Naive B cell (primary cell): ENCODE data around the gene MRPS18A. TPM values are rescaled to one million over a fixed set of nuclear protein-coding genes. Genes with fewer than 3 reads are reported as not detected.

Source experiments
- ATAC-seq, 2 donors: fragments of 150-1000 bp; cut with Tn5 transposase; 2 replicates each; pipeline ENCODE4 v1.10.0; 2021; ENCODE audit warnings: low read depth in 2 of 2, mild to moderate bottlenecking in 2 of 2, moderate library complexity in 2 of 2
- DNase-seq: peaks from one replicate; pipeline ENCODE4 v3.0.0; 2022
- H3K27ac Mint-ChIP-seq, 6 donors: one replicate each; pipeline ENCODE4 v1.8.0; 2020 to 2022; ENCODE audit warnings: mild to moderate bottlenecking in 6 of 6, mixed read lengths in 6 of 6, moderate library complexity in 5 of 6, inconsistent platforms in 2 of 6
- H3K27me3 Mint-ChIP-seq, 3 donors: one replicate each; pipeline ENCODE4 v1.8.0; 2021 to 2022; ENCODE audit warnings: mixed read lengths in 3 of 3, mild to moderate bottlenecking in 1 of 3
- H3K36me3 Mint-ChIP-seq, 2 donors: one replicate each; pipeline ENCODE4 v1.8.0; 2020 to 2022; ENCODE audit warnings: mixed read lengths in 2 of 2, inconsistent platforms in 1 of 2, mild to moderate bottlenecking in 1 of 2
- H3K4me1 Mint-ChIP-seq, 3 donors: one replicate each; pipeline ENCODE4 v1.8.0; 2020 to 2022; ENCODE audit warnings: mixed read lengths in 3 of 3, inconsistent platforms in 1 of 3, mild to moderate bottlenecking in 1 of 3, moderate library complexity in 1 of 3
- H3K4me3 Mint-ChIP-seq, 8 donors: one replicate each; pipeline ENCODE4 v1.8.0; 2020 to 2022; ENCODE audit warnings: mild to moderate bottlenecking in 8 of 8, mixed read lengths in 8 of 8, moderate library complexity in 8 of 8, inconsistent platforms in 2 of 8
- H3K9me3 Mint-ChIP-seq, 7 donors: one replicate each; pipeline ENCODE4 v1.8.0; 2020 to 2022; ENCODE audit warnings: mixed read lengths in 7 of 7, mild to moderate bottlenecking in 5 of 7, inconsistent platforms in 2 of 7, moderate library complexity in 1 of 7
- polyA plus RNA-seq, 6 donors: library from polyadenylated mRNA; unstranded; fragments of 300-500 nt; fragmentation: Illumina TruSeq; gene quantifications; one replicate each; pipeline ENCODE4 v1.2.3, GENCODE V29; 2021; ENCODE audit warnings: low read depth in 6 of 6

The MRPS18A gene
- polyA plus RNA-seq, 6 donors from 2014 or later, result 61.1 to 91.0 (median 80.1) TPM

DNA sequence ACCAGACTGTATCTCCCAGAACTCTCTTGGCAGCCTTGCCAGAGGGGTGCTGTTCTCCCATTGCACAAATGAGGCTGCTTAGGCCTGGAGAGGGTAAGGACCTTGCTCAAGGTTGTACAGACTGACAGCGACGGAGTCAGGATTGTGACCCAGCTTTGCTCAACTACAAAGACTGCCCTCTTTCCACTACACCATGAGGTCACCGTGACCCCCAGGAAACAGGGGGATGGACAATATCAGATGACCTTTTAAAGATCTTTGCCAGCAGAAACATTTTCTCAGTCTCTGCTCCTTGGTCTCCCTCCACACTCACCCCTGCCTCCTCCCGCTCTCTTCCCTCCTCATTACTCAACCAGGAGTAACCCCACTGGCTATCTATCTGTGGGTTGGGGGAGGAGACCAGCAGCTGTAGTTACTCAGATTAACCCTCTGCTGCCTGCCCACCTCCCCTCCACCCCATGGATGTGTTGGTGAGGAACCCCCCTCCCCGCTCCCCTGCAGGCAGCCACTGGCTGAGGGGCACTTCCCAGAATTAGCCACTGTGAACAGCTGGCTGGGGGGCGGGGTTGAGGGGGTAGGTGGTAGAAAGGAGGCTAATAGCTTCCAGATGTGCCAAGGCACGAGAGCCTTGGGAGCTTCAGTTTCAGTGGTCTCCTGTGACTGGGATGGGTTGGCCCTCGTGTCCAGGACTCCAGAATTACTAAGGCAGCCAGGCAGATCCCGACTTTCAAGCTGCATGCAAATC is 26.9 kb upstream of the MRPS18A start:
- peak overlapping the region; percentile 64 to 98 (median 86) for H3K27ac Mint-ChIP-seq
- peaks cover 17 to 22% (median 19%) of the 10 kb centered on the region in 3 donors for H3K27me3 Mint-ChIP-seq
- H3K4me3 Mint-ChIP-seq, result peak overlapping the region; percentile 24 to 76 (median 51)
- DNase-seq, result no peak
- ATAC-seq, result peak; percentile 8 to 31
- H3K4me1 Mint-ChIP-seq, result peaks cover 46 to 62% (median 51%) of the 10 kb centered on the region in 3 donors
- H3K36me3 Mint-ChIP-seq, result no peaks in the 10 kb centered on the region
- peaks cover 0 to 2% (median 0%) of the 10 kb centered on the region in 7 donors for H3K9me3 Mint-ChIP-seq

DNA sequence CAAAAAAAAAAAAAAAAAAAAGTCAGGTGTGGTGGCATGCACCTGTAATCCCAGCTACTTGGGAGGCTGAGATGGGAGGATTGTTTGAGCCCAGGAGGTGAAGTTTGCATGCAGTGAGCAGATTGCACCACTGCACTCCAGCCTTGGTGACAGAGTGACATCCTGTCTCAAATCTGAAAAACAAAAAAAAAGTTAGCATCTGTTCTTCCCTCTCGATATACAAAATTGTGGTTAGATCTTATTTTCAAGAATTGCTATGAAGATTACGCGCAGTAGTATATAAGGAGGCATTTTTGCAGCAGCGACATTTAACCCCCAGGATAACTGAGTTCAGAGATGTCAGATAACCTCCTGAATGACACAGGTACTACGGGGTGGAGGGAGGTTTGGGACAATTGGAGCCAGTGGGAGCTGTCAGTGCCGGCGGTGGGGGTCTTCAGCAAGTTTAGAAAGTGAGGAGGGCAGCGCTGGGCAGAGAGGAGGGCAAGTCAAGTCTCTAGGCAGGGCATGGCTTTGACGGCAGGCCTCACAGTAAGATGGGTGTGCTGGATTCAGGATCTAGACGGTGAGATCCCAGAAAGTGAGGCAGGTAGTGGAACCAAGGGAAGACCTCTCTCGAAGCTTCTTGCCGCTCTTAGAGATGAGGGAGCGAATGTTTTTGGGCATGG is 26.2 kb upstream of the MRPS18A start:
- H3K27me3 Mint-ChIP-seq, result peaks cover 17 to 22% (median 19%) of the 10 kb centered on the region in 3 donors
- peak; percentile 31 for DNase-seq
- peaks cover 46 to 62% (median 51%) of the 10 kb centered on the region in 3 donors for H3K4me1 Mint-ChIP-seq
- peak overlapping the region; percentile 64 to 98 (median 86) for H3K27ac Mint-ChIP-seq
- peak; percentile 23 to 32 for ATAC-seq
- peaks cover 0 to 2% (median 0%) of the 10 kb centered on the region in 7 donors for H3K9me3 Mint-ChIP-seq
- H3K4me3 Mint-ChIP-seq, result peak overlapping the region; percentile 7 to 75 (median 39)
- H3K36me3 Mint-ChIP-seq, result no peaks in the 10 kb centered on the region

DNA sequence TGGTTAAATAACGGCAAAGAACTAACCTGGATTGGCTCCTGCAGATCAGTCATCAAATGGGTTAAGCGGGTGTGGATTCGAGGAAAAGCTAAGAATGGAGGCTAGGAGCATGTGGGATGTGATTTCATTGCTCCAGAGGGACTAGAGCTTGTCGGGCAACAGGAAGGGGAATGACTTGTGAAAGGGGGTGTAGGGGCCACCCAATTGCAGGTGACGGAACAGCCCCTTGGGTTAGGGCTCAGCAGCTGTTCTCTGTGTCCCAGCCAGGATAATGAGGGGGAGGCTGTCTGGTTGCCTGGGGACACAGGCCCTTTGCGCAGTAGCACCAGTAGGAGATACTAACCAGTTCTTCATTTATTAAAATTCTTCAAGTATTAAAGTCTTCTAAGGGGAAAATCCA is 25.0 kb upstream of the MRPS18A start:
- ATAC-seq, result no peak
- DNase-seq, result no peak
- Mint-ChIP-seq H3K9me3 (peaks cover 0 to 2% (median 0%) of the 10 kb centered on the region in 7 donors), H3K27me3 (peaks cover 12 to 20% (median 16%) of the 10 kb centered on the region in 3 donors), H3K4me3 (peak overlapping the region in 1 of 8 donors; percentile 61), H3K4me1 (peaks cover 38 to 58% (median 49%) of the 10 kb centered on the region in 3 donors), H3K36me3 (no peaks in the 10 kb centered on the region), H3K27ac (peak overlapping the region in 4 of 6 donors; percentile 42 to 92 (median 71))

- Mint-ChIP-seq H3K4me1 (peaks cover 40 to 61% (median 46%) of the 10 kb centered on the region in 3 donors), H3K27me3 (peaks cover 12 to 16% (median 15%) of the 10 kb centered on the region in 3 donors), H3K9me3 (peaks cover 0 to 2% (median 0%) of the 10 kb centered on the region in 7 donors), H3K27ac (peak overlapping the region in 1 of 6 donors; percentile 66), H3K36me3 (no peaks in the 10 kb centered on the region), H3K4me3 (no peak overlapping the region)
- DNase-seq (no peak), ATAC-seq (no peak)
Observed at GRCh38 chr6:43710576-43710975, 23.0 kb upstream of the MRPS18A start.

DNA sequence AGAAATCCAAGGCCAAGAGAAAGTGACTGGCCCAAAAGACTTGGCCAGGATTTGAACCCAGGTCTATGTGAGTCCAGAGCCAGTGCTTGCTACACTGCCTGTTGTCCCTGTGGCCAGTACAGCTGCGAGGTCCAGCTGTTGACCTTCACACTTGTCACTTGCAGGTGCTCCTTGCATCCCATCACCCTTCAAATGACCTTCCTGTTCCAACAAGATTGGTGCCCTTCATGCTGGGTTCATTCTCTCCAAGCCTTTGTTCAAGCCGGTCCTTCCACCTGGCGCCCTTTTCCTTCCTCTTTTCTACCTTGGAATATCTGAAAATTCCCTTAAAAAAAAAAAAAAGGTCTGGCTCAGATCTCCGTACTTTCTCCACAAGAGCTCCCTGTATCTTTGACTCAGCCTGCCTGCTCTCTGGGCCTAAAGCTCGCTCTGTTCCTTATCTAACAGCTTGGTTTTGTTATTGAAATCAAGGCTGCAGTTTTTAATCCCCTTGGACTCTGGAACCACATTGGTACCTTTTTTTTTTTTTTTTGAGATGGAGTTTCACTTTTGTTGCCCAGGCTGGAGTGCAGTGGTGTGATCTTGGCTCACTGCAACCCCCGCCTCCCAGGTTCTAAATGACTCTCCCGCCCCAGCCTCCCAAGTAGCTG is 22.2 kb upstream of the MRPS18A start:
- H3K4me1 Mint-ChIP-seq, result peaks cover 42 to 60% (median 43%) of the 10 kb centered on the region in 3 donors
- H3K27ac Mint-ChIP-seq, result peak overlapping the region in 2 of 6 donors; percentile 33 to 69
- peaks cover 0 to 2% (median 0%) of the 10 kb centered on the region in 7 donors for H3K9me3 Mint-ChIP-seq
- ATAC-seq, result no peak
- peaks cover 12 to 16% (median 15%) of the 10 kb centered on the region in 3 donors for H3K27me3 Mint-ChIP-seq
- peak overlapping the region in 1 of 8 donors; percentile 51 for H3K4me3 Mint-ChIP-seq
- no peaks in the 10 kb centered on the region for H3K36me3 Mint-ChIP-seq
- no peak for DNase-seq

DNA sequence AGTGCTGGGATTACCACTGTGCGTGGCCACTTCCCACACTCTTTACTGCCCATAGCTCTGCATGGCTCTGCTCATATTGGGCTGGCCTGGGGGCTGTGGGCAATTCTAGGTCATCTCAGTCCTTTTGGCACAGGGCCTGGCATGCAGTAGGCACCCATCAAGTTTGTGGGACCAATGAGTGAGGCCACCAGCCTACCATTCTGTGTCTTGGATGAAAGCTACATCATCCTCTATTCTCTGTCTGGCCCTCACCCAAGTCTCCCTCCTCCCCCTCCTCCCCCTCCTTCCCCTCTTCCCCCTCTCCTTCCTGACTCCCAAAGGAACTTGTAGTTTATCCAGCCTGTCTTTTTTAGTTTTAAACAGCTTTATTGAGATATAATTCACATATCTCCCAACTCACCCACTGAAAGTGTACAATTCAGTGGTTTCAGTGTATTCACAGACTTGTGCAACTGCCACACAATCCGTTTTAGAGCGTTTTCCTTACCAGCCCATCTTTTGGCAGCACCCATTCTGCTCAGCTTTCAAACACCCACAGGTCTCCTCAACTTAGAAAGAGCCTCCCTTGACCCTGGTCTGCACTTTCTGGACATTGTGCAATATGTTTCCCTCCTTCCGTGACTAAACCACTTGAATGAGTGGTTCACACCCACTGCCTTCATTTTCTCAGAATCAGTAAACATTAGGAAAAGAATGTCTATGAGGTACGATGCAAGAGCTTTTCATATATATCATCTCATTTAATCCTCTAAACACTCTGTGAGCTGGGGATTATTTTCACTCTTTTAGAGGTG is 21.5 kb upstream of the MRPS18A start:
- Mint-ChIP-seq H3K4me1 (peaks cover 40 to 60% (median 42%) of the 10 kb centered on the region in 3 donors), H3K4me3 (no peak overlapping the region), H3K27ac (peak overlapping the region in 2 of 6 donors; percentile 69 to 81), H3K9me3 (peaks cover 0 to 2% (median 0%) of the 10 kb centered on the region in 7 donors), H3K27me3 (peaks cover 12 to 16% (median 15%) of the 10 kb centered on the region in 3 donors), H3K36me3 (no peaks in the 10 kb centered on the region)
- ATAC-seq, result no peak
- DNase-seq, result no peak

- ATAC-seq (no peak), DNase-seq (no peak)
- Mint-ChIP-seq H3K27me3 (peaks cover 12 to 16% (median 16%) of the 10 kb centered on the region in 3 donors), H3K27ac (peak overlapping the region in 1 of 6 donors; percentile 56), H3K4me1 (peaks cover 40 to 62% (median 43%) of the 10 kb centered on the region in 3 donors), H3K4me3 (peak overlapping the region in 1 of 8 donors; percentile 29), H3K9me3 (peaks cover 0 to 2% (median 0%) of the 10 kb centered on the region in 7 donors), H3K36me3 (no peaks in the 10 kb centered on the region)
Observed at GRCh38 chr6:43707767-43708166, 20.2 kb upstream of the MRPS18A start.

- DNase-seq (no peak), ATAC-seq (no peak)
- Mint-ChIP-seq H3K27me3 (peaks cover 16 to 21% (median 17%) of the 10 kb centered on the region in 3 donors), H3K9me3 (peaks cover 0 to 2% (median 0%) of the 10 kb centered on the region in 7 donors), H3K27ac (peak overlapping the region in 1 of 6 donors; percentile 33), H3K36me3 (no peaks in the 10 kb centered on the region), H3K4me3 (peak overlapping the region in 1 of 8 donors; percentile 25), H3K4me1 (peaks cover 39 to 62% (median 44%) of the 10 kb centered on the region in 3 donors)
Observed at GRCh38 chr6:43707269-43707668, 19.7 kb upstream of the MRPS18A start.

GRCh38 chr6:43706788-43707187 is 19.2 kb upstream of the MRPS18A start:
- H3K27ac Mint-ChIP-seq, result peak overlapping the region in 2 of 6 donors; percentile 72 to 77
- peaks cover 36 to 57% (median 41%) of the 10 kb centered on the region in 3 donors for H3K4me1 Mint-ChIP-seq
- no peaks in the 10 kb centered on the region for H3K36me3 Mint-ChIP-seq
- peaks cover 14 to 21% (median 19%) of the 10 kb centered on the region in 3 donors for H3K27me3 Mint-ChIP-seq
- no peak for ATAC-seq
- peak overlapping the region in 2 of 8 donors; percentile 25 to 38 for H3K4me3 Mint-ChIP-seq
- no peak for DNase-seq
- H3K9me3 Mint-ChIP-seq, result peaks cover 0 to 2% (median 0%) of the 10 kb centered on the region in 7 donors

DNA sequence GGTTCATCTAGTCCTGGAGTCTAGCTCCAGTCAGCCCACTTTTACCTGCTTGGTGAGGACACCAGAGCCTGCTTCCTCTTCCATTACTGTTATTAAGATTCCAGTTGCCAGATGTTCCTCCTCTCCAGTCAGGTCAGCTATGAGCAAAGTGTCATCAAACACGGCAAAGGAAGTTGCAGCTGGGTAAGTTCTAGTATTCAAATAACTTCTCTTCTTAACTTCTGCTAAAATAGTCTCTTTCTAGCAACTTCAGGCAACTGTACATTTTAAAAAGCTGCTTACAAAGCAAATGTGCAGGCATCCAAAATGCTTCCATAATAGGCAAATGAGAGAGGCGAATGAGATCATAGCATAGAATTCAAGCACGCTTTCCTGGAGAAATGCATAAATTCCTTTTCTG is 18.4 kb upstream of the MRPS18A start:
- Mint-ChIP-seq H3K4me3 (peak overlapping the region in 6 of 8 donors; percentile 10 to 71 (median 53)), H3K27me3 (peaks cover 11 to 19% (median 17%) of the 10 kb centered on the region in 3 donors)

DNA sequence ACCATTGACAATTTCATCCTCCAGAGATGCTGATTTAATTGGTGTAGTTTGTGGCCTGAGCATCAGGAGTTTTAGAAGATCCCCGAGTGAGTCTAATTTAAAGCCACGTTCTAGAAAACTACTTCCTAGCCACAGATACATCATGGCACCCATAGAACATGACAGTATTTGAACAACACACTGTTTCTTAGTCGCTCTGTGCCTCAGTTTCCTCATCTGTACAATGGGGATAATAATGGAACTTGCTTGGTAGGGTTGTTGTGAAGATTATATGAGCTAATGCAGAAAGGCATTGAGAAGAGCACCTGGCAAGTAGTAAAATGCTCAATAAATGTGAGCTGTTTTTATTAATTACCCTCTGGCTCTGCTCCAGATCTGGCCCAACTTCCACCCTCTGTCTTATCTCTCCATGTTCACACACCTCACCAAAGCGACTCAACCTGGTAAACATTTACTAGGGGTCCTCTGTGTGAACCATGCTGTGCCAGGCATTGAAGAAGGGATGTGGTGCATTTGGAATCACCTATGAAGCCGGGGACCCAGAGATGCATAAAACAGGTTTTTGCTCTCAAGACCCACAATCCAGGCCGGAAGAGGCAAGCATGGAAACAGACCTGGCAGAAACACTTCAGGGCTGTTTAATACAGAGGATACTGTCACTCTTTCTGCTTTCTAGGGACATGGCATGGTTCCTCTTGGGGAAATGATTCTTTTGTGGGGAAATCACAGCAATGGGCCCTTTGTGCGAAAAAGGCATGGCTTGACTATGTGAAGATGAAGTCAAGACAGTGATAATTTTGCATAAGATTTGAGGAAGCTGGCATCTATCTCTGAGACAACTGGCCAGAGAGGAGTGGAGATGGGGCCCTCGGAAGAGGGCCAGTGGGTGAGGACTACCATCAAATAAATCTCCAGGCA is 16.2 kb upstream of the MRPS18A start:
- peak overlapping the region in 6 of 8 donors; percentile 15 to 61 (median 34) for H3K4me3 Mint-ChIP-seq
- ATAC-seq, result peak; percentile 71 to 73
- H3K4me1 Mint-ChIP-seq, result peaks cover 29 to 55% (median 39%) of the 10 kb centered on the region in 3 donors

More for the DNA sequence above, 18.4 kb upstream of the MRPS18A start:
- peak overlapping the region in 5 of 6 donors; percentile 18 to 90 (median 77) for H3K27ac Mint-ChIP-seq
- H3K36me3 Mint-ChIP-seq, result no peaks in the 10 kb centered on the region
- DNase-seq (peak; percentile 44), ATAC-seq (peak; percentile 48 to 60)
- H3K9me3 Mint-ChIP-seq, result peaks cover 0 to 1% (median 0%) of the 10 kb centered on the region in 7 donors
- peaks cover 31 to 55% (median 39%) of the 10 kb centered on the region in 3 donors for H3K4me1 Mint-ChIP-seq

More for the DNA sequence above, 16.2 kb upstream of the MRPS18A start:
- peak; percentile 40 for DNase-seq
- Mint-ChIP-seq H3K27ac (peak overlapping the region; percentile 4 to 83 (median 68)), H3K9me3 (no peaks in the 10 kb centered on the region), H3K27me3 (peaks cover 9 to 25% (median 24%) of the 10 kb centered on the region in 3 donors), H3K36me3 (no peaks in the 10 kb centered on the region)
